ENCODE results near the gene CST6. TPM values are rescaled to one million over a fixed set of nuclear protein-coding genes. Genes with fewer than 3 reads are reported as not detected.
A peak's percentile ranks its signal among the peaks of the same experiment; 100 is the strongest.

CST6 gene
- total RNA-seq, 2 donors from 2014 or later, result not detected

DNA sequence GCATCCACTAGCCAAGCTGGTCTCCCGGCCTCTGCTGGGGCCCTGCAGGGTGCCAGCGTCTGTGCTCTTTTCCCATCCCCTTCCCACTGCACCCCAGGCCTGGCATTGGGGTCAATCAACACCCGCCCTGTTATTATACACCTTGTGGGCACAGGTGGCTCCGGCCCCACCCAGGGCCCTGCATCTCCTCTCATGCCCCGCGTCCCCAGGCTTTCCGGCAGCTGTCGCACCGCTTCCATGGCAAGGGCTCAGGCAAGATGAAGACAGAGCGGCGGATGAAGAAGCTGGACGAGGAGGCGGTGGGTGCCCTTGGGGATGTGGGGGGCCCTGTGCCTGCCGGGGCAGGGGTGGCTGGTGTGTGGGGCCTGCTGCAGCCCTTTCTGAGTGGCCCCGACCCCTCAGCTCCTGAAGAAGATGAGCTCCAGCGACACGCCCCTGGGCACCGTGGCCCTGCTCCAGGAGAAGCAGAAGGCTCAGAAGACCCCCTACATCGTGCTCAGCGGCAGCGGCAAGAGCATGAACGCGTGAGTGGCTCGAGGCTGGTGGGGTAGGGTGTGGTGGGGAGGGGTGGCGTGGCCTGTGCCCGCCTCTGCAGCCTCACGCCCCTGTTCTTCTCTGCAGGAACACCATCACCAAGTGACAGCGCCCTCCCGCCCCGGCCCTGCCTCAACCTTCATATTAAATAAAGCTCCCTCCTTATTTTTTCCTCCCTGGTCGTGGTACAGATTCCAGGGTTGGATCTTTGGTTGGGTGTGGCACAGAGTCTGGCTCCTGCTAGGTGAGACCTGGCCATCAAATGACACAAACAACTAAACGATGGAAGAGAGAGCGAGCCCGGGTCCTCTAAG is 33.2 kb upstream of the CST6 start:
- H3K27me3 Mint-ChIP-seq, result no peaks in the 10 kb centered on the region
- H3K36me3 Mint-ChIP-seq (ENCODE audit: low read depth), result peaks cover 7% of the 10 kb centered on the region
- DNase-seq, result no peak
- H3K4me1 Mint-ChIP-seq, result peaks cover 6% of the 10 kb centered on the region
- H3K27ac Mint-ChIP-seq, result no peak overlapping the region
- no peak for ATAC-seq
- no peak overlapping the region for H3K4me3 Mint-ChIP-seq
- H3K9me3 ChIP-seq (ENCODE audit: control insufficient read depth, low read length, poor library complexity, severe bottlenecking), result no peaks in the 10 kb centered on the region

DNA sequence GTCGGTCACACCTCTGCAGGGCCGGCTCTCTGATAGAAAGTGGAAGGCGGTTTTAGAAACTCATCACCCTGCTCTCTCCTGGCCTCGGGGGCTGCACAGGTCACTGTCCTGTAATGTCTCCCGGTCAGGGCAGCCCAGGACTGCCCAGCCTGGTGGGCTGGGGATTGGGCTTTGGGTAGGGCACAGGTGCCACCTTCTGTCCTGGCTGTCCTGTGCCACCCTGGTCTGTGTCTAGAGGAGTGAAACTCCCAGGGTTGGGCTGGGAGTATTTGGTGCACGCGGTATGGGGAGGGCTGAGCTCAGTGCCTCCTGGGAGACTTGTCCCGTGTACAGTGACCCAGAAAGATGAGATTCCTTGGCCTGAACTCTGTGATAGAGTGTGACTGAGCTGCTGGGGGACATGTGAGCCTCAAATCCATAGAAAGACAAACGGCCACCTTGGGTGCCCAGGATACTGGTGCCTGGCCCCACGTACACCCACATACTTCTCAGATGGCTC is 32.5 kb upstream of the CST6 start:
- DNase-seq (no peak), ATAC-seq (no peak)
- no peak overlapping the region for H3K27ac Mint-ChIP-seq
- H3K9me3 ChIP-seq (ENCODE audit: control insufficient read depth, low read length, poor library complexity, severe bottlenecking), result no peaks in the 10 kb centered on the region
- H3K36me3 Mint-ChIP-seq (ENCODE audit: low read depth), result peaks cover 7% of the 10 kb centered on the region
- no peak overlapping the region for H3K4me3 Mint-ChIP-seq
- H3K27me3 Mint-ChIP-seq, result no peaks in the 10 kb centered on the region
- peaks cover 6% of the 10 kb centered on the region for H3K4me1 Mint-ChIP-seq

DNA sequence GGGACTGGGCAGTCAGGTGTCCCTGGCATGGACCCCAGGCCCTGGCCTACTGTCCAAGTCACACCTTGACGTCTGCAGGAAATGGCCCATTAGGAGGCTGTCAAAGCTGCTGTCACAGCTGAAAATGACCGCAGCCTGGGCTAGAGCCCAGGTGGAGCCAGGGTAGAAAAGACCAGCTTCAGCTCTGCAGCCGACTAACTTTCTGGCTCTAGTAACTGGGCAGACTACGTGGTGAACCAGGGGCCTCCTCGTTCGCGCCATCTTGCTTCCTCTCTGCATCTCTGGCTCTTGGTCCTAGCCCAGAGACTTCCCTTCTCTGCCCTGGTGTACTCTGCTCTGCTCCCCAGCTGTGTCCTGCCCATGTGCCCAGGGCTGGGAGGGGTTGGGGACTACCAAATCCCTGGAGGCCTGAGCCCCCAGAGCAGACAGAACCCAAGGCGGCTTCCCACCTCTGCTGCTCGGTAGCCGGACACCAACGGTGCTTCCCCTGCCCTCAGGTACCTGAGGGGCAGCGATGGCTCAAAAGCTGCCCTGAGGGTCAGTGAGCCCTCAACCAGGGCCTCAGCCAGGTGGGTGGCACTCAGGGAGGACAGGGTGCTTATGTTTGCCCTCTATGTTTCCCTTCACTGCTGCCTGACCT is 30.6 kb upstream of the CST6 start:
- Mint-ChIP-seq H3K4me1 (no peaks in the 10 kb centered on the region), H3K27ac (no peak overlapping the region), H3K4me3 (peak overlapping the region; percentile 49), H3K36me3 (ENCODE audit: low read depth) (peaks cover 2% of the 10 kb centered on the region), H3K27me3 (no peaks in the 10 kb centered on the region)
- H3K9me3 ChIP-seq (ENCODE audit: control insufficient read depth, low read length, poor library complexity, severe bottlenecking), result no peaks in the 10 kb centered on the region
- DNase-seq, result no peak
- no peak for ATAC-seq

DNA sequence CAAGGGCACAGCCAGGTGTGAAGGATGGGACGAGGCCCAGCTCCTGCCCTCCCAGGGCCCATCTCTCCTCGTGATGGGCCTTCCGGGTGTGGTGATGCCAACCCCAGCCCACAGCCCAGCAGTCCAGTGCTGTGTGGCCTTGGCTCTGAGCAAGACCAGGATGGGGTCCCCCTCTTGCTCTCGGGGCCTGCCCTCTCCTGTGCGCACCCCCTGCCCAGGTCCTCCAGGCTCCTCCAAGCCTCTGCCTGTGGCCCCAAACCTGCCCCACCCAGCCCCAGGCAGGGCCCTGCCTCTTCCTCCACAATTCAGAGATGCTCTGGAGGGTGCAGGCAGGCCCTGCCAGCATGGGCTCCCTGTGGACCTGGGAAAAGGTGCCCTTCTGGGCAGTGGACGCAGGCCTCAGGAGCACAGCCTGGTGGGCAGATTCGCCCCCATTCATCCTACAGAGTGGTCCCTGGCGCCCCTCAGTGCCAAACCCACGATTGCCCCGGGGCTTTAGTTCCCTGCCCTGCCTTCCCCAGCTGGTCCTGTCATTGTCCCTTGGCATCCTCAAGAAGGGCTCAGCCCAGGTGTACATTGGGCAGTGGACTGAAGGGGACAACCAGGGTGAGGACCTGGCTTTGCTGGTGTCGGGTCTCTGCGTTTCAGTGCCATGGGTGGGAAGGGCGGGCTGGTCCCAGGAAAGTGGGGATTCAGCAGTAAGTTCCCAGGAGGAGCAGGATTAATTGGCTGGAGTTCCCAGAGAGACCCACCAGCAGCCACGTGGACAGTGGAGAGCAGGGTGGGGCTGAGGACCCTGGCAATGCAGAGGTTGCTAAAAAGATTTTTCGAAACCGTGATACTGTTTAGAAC is 29.6 kb upstream of the CST6 start:
- Mint-ChIP-seq H3K4me1 (no peaks in the 10 kb centered on the region), H3K4me3 (no peak overlapping the region), H3K27me3 (no peaks in the 10 kb centered on the region), H3K36me3 (ENCODE audit: low read depth) (peaks cover 2% of the 10 kb centered on the region), H3K27ac (no peak overlapping the region)
- no peaks in the 10 kb centered on the region for H3K9me3 ChIP-seq (ENCODE audit: control insufficient read depth, low read length, poor library complexity, severe bottlenecking)
- ATAC-seq (no peak), DNase-seq (no peak)

DNA sequence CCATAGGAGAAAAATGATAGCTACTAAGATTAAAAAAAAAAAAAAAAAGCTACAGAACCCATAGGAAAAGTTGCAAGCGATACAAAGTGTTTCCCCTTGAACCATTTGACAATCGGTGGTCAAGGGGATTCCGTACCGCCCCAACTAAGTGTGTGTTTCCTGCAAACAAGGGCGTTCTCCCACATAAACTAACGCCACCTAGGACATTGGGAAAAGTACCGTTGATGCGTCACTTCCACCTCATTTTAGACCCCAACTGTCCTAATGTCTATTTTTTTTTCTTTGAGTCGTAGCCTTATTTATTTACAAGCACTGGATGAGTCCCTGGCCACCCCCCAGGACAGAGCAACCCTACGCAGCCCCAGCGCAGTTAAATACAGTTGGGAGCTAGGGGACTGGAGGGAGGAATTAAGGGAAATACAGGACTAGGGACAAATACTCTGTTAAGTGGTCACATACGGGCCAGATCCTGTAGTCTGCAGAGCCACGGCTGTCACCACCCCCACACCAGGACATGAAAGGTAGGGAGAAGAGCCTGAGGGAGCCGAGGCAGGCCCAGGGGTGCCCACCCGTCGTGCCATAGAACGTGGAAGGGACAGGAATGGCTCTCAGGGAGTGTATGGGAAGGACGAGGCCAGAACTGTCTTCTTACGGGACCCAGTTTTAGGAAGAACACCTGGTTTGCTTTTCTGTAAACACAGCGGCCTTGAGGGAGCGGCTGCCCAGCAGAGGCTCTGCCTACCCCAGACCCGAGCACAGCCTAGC is 28.8 kb upstream of the CST6 start:
- Mint-ChIP-seq H3K4me1 (no peaks in the 10 kb centered on the region), H3K27ac (peak overlapping the region; percentile 19), H3K4me3 (no peak overlapping the region), H3K27me3 (no peaks in the 10 kb centered on the region), H3K36me3 (ENCODE audit: low read depth) (peaks cover 2% of the 10 kb centered on the region)
- DNase-seq, result no peak
- H3K9me3 ChIP-seq (ENCODE audit: control insufficient read depth, low read length, poor library complexity, severe bottlenecking), result no peaks in the 10 kb centered on the region
- ATAC-seq, result no peak

DNA sequence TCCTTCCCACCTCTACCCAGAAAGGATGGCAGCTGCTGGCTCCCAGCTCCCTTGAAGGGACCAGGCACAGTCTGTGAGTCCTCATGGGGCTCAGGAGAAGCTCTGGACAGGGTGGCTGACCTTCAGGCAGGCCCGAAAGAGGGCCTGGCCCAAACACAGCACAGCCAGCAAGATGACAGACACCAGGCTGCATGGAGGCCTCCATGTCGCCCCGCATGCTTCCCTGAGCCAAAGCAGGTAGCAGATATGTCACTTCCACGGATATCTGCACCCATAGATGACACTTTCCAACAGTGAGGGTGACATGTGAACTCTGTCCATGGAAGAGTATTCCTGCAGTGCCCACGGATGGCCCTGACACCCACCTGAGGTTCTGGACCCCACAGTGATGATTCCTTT is 28.2 kb upstream of the CST6 start:
- Mint-ChIP-seq H3K27me3 (no peaks in the 10 kb centered on the region), H3K4me3 (no peak overlapping the region), H3K4me1 (no peaks in the 10 kb centered on the region), H3K27ac (peak overlapping the region; percentile 19), H3K36me3 (ENCODE audit: low read depth) (no peaks in the 10 kb centered on the region)
- ATAC-seq (no peak), DNase-seq (no peak)
- H3K9me3 ChIP-seq (ENCODE audit: control insufficient read depth, low read length, poor library complexity, severe bottlenecking), result no peaks in the 10 kb centered on the region

DNA sequence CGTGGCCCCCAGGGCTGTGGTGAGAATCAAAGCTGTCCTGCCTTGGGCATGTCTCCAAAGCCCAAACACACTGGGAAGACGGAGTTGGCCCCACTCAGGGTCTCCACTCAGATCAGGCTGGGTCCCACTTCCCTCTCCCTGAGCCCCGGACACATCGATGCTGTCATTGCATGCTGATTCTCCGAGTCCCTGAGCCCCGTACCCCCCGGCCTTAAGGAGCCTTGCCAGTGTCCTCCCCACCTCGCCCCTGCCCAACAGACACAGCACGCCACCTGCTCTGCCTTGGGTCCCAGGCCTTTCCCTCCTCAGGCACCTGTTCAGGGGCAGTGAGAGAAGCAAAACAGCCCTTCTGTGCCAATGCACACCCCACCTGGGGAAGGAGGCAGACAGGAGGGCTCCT is 24.5 kb upstream of the CST6 start:
- no peak overlapping the region for H3K27ac Mint-ChIP-seq

DNA sequence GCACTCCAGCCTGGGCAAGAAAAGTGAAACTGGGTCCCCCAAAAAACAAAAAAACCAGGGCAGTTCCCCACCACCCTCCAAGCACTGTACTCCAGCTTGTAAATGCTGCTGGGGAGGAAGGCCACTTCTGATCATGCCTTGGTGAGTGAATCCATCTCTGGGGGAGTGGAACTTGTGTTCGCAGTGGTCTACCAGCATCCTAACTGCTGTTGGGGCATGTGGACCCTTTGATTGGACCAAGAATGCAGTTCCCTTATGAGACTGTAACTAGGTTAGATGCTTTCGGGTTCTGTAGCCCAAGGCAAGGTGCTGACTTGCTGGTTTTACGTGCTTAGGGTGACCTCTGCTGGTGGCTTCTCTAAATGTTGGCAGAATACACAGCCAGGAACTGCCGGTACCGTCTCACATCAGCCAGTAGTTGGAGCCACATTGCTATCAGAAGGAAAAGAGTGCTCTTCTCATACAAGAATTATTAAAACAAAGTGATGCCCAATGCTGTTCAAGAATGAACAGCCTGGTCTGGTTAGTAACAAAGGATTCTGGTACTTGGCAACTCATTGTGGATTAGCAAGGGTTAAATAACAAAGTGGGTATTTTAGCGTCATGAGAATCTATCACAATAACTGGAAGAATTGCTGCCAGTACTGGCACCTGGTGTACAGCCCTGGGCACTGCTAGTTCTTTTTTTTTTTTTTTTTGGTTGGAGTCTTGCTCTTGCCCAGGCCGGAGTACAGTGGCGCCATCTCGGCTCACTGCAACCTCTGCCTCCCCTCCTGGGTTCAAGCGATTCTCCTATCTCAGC is 22.8 kb upstream of the CST6 start:
- H3K9me3 ChIP-seq (ENCODE audit: control insufficient read depth, low read length, poor library complexity, severe bottlenecking), result no peaks in the 10 kb centered on the region
- ATAC-seq, result peak; percentile 98
- H3K27me3 Mint-ChIP-seq, result no peaks in the 10 kb centered on the region
- peaks cover 2% of the 10 kb centered on the region for H3K4me1 Mint-ChIP-seq
- peaks cover 4% of the 10 kb centered on the region for H3K36me3 Mint-ChIP-seq (ENCODE audit: low read depth)
- H3K27ac Mint-ChIP-seq, result peak overlapping the region; percentile 1
- no peak overlapping the region for H3K4me3 Mint-ChIP-seq
- DNase-seq, result peak; percentile 69 to 86 (median 77)

More for the DNA sequence above, 24.5 kb upstream of the CST6 start:
- H3K4me1 Mint-ChIP-seq, result peaks cover 2% of the 10 kb centered on the region
- no peaks in the 10 kb centered on the region for H3K27me3 Mint-ChIP-seq
- no peaks in the 10 kb centered on the region for H3K9me3 ChIP-seq (ENCODE audit: control insufficient read depth, low read length, poor library complexity, severe bottlenecking)
- H3K4me3 Mint-ChIP-seq, result no peak overlapping the region
- ATAC-seq, result no peak
- H3K36me3 Mint-ChIP-seq (ENCODE audit: low read depth), result peaks cover 4% of the 10 kb centered on the region
- no peak for DNase-seq

DNA sequence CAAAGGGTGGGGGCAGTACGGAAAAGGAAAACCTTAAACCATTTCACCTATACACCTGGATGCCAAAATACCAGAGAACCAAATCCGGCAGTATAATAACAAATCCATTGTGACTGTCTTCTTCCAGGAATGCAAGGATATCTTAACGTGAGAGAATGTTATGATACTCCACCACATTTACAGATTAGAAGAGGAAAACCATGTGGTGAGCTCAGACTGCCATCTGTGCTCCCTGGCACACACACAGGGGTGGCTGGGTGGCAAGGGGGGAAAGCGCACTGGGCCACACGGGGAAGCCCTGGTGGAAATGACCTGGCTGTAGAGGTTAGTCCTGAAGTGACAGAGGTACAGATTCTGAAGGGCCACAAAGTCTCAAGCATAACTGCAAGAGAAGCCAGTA is 19.8 kb upstream of the CST6 start:
- ATAC-seq (no peak), DNase-seq (no peak)
- Mint-ChIP-seq H3K4me3 (no peak overlapping the region), H3K4me1 (peaks cover 7% of the 10 kb centered on the region), H3K27ac (peak overlapping the region; percentile 6), H3K27me3 (no peaks in the 10 kb centered on the region), H3K36me3 (ENCODE audit: low read depth) (peaks cover 7% of the 10 kb centered on the region)
- H3K9me3 ChIP-seq (ENCODE audit: control insufficient read depth, low read length, poor library complexity, severe bottlenecking), result no peaks in the 10 kb centered on the region

DNA sequence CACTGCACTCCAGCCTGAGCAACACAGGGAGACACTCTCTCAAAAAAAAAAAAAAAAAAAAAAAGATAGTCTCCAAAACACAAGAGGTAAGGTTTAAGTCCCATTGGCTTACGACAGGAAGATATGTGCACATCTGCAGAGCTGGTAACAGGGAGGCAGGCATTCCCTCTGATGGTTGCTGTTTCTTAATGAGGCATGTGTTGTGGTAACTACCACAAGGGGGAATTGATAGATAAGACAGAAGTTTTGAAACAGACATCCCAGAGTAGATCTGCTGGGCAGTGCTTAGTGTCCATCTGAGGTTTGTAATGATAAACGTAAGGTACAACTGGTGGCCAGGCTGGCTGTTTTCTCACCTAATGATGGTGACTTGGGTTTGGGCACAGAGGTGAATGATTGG is 14.5 kb upstream of the CST6 start:
- DNase-seq (no peak), ATAC-seq (no peak)
- Mint-ChIP-seq H3K4me1 (peaks cover 30% of the 10 kb centered on the region), H3K36me3 (ENCODE audit: low read depth) (peaks cover 15% of the 10 kb centered on the region), H3K27ac (peak overlapping the region; percentile 79), H3K4me3 (no peak overlapping the region), H3K27me3 (no peaks in the 10 kb centered on the region)
- H3K9me3 ChIP-seq (ENCODE audit: control insufficient read depth, low read length, poor library complexity, severe bottlenecking), result no peaks in the 10 kb centered on the region

DNA sequence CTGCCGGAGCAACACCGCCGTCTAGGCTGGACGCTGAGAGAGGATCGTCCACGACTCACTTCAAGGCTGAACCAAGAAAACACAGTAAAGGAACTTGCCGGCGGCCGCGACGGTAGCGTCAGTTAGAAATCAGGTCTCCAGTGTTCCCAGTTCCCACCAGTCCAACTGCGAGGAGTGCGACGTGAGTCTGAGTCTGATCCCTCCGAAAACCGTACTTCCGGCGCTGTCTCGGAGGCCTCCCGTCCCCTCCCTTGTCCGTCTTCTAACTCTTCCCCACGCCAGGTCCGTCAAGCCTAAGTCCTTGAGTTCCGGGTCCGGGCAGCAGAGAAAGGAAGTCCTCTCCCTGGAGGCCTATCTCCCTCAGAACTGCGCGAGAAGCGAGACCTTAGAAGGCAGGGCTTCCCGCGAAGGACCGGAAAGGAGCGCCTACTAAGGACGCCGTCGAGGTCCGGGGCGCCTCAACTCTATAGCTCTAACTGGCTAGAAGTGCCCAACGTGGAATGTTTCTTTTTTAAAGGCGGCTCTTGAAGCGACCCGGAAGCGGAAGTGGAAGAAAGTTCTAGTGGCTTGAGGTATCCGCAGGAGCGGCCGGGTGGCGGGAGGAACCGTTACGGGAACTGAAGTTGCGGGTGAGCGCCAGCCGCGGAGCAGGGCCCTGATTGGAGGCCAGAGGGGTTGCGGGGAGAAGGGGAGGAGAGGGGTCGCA is 9.7 kb upstream of the CST6 start, which contains the start of the genes BANF1 and EIF1AD:
BANF1 (plus strand) TSS at position 562 of the 706 bp plus-strand sequence. CDS start 748 bp downstream, outside the sequence.
EIF1AD (minus strand) TSS at position 216 of the 706 bp plus-strand sequence. CDS start 1,768 bp downstream, outside the sequence.
- Mint-ChIP-seq H3K27ac (peak within 1 kb of the TSS; percentile 99), H3K4me3 (peak within 1 kb of the TSS; percentile 99), H3K4me1 (peaks cover 36% of the 10 kb centered on the region), H3K27me3 (no peaks in the 10 kb centered on the region), H3K36me3 (ENCODE audit: low read depth) (peaks cover 12% of the 10 kb centered on the region)
- ATAC-seq (peak; percentile 83), DNase-seq (peak; percentile 74 to 88 (median 86))
- H3K9me3 ChIP-seq (ENCODE audit: control insufficient read depth, low read length, poor library complexity, severe bottlenecking), result no peaks in the 10 kb centered on the region
